GM12878 (cell line): ENCODE results near the gene SNX22.

Source experiments
- GABPA ChIP-seq: IDR thresholded peaks from 2 replicates; pipeline ENCODE4 v1.6.1; 2014; ENCODE audit warnings: antibody characterized with exemption, low read depth, mild to moderate bottlenecking, inconsistent platforms
- JUNB ChIP-seq: IDR thresholded peaks from 2 replicates; pipeline ENCODE4 v1.6.1; 2016; ENCODE audit warnings: antibody characterized with exemption, mild to moderate bottlenecking
- TAF1 ChIP-seq: IDR thresholded peaks from 2 replicates; pipeline ENCODE4 v1.6.1; 2011; ENCODE audit warnings: mild to moderate bottlenecking, low read depth, low read length, borderline replicate concordance
- TF ChIP-seq, protein P1 (sequence below), 3 experiments: IDR thresholded peaks in 2 of 3; conservative IDR thresholded peaks in 1 of 3; 2 replicates each; pipeline ENCODE4 v1.5.1; 2011; ENCODE audit warnings: low read depth in 3 of 3, low read length in 3 of 3, mild to moderate bottlenecking in 3 of 3, control low read depth in 2 of 3, moderate library complexity in 2 of 3, inconsistent platforms in 1 of 3, mixed read lengths in 1 of 3; ENCODE audit not compliant: control insufficient read depth in 2 of 3, insufficient read depth in 1 of 3; ENCODE audit errors: extremely low read depth in 1 of 3

DNA sequence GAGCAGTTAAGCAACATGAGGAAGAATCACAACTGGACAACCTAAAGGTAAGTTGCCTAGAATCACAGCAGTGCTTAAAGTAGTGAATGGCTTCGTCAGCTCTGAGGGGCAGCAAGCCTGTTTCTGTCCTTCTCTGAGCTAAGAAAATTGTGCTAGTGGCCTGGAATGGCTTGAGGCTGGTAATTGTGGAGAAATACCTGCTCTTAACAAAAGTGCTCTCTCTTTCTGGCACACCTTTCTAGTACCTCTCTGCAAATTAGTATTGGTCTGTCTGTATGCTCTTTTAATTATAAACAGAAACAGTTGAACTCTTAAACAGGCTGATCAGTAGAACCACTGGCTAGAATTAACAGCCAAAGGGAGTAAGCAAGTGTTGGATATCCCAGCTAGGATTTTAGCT lies 44.2 kb upstream of the SNX22 start:
- no peak for TF ChIP-seq TAF1
- TF ChIP-seq, protein P1, sequence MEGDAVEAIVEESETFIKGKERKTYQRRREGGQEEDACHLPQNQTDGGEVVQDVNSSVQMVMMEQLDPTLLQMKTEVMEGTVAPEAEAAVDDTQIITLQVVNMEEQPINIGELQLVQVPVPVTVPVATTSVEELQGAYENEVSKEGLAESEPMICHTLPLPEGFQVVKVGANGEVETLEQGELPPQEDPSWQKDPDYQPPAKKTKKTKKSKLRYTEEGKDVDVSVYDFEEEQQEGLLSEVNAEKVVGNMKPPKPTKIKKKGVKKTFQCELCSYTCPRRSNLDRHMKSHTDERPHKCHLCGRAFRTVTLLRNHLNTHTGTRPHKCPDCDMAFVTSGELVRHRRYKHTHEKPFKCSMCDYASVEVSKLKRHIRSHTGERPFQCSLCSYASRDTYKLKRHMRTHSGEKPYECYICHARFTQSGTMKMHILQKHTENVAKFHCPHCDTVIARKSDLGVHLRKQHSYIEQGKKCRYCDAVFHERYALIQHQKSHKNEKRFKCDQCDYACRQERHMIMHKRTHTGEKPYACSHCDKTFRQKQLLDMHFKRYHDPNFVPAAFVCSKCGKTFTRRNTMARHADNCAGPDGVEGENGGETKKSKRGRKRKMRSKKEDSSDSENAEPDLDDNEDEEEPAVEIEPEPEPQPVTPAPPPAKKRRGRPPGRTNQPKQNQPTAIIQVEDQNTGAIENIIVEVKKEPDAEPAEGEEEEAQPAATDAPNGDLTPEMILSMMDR (IDR thresholded peaks at IDR 0.05 in 2 of 3, conservative IDR thresholded peaks at IDR 0.05 in 1 of 3; ENCODE audit: control insufficient read depth in 2 of 3, extremely low read depth in 1 of 3, insufficient read depth in 1 of 3, low read depth in 3 of 3, low read length in 3 of 3) = no peak
- no peak for TF ChIP-seq GABPA
- TF ChIP-seq JUNB = no peak
